Calu3 (cell line): ENCODE data around the gene SNX8. TPM values are rescaled to one million over a fixed set of nuclear protein-coding genes. Genes with fewer than 3 reads are reported as not detected.

Experiments used
- BruUV-seq: library from RNA; stranded (reverse); fragments of 400-500 nt; replicated peaks from 2 replicates; lab custom pipeline; 2021; lab: Mats Ljungman, UMichigan
- CTCF ChIA-PET: fragments of 300-600 bp; sonication (Branson Sonifier 250); formaldehyde crosslinking; loops from one replicate; lab custom pipeline; 2022; ENCODE audit warnings: antibody characterized with exemption; lab: Charles Lee
- DNase-seq: peaks from one replicate; pipeline ENCODE4 v3.0.0; 2022
- H3K27ac Mint-ChIP-seq: one replicate; pipeline ENCODE4 v1.8.0; 2022; ENCODE audit warnings: mixed read lengths; ENCODE audit not compliant: unreplicated experiment
- H3K27me3 Mint-ChIP-seq: one replicate; pipeline ENCODE4 v1.8.0; 2022; ENCODE audit warnings: mixed read lengths; ENCODE audit not compliant: unreplicated experiment
- H3K36me3 Mint-ChIP-seq: one replicate; pipeline ENCODE4 v1.8.0; 2022; ENCODE audit warnings: mild to moderate bottlenecking, moderate library complexity, mixed read lengths; ENCODE audit not compliant: insufficient read depth, unreplicated experiment
- H3K4me1 Mint-ChIP-seq: one replicate; pipeline ENCODE4 v1.8.0; 2022; ENCODE audit warnings: mild to moderate bottlenecking, low read depth, mixed read lengths; ENCODE audit not compliant: unreplicated experiment
- H3K4me3 Mint-ChIP-seq: one replicate; pipeline ENCODE4 v1.8.0; 2022; ENCODE audit warnings: mild to moderate bottlenecking, low read depth, moderate library complexity, mixed read lengths; ENCODE audit not compliant: unreplicated experiment
- H3K9me3 Mint-ChIP-seq: one replicate; pipeline ENCODE4 v1.8.0; 2022; ENCODE audit warnings: low read depth, mixed read lengths; ENCODE audit not compliant: unreplicated experiment
- CTCF ChIP-seq: fragments of 200-600 bp; IDR thresholded peaks from one replicate; pipeline ENCODE4 v1.8.0; 2022; ENCODE audit warnings: antibody characterized with exemption; ENCODE audit not compliant: unreplicated experiment
- intact Hi-C: fragments of 100-400 bp; cut with micrococcal nuclease; formaldehyde crosslinking; loops from one replicate; pipeline ENCODE4 v1.10.0; 2022; ENCODE audit not compliant: unreplicated experiment
- total RNA-seq: library from RNA; stranded (reverse); gene quantifications from 2 replicates; pipeline ENCODE4 v1.2.3, GENCODE V29; 2022

SNX8 gene
- total RNA-seq, 1 experiment from 2014 or later: 57.0 TPM

DNA sequence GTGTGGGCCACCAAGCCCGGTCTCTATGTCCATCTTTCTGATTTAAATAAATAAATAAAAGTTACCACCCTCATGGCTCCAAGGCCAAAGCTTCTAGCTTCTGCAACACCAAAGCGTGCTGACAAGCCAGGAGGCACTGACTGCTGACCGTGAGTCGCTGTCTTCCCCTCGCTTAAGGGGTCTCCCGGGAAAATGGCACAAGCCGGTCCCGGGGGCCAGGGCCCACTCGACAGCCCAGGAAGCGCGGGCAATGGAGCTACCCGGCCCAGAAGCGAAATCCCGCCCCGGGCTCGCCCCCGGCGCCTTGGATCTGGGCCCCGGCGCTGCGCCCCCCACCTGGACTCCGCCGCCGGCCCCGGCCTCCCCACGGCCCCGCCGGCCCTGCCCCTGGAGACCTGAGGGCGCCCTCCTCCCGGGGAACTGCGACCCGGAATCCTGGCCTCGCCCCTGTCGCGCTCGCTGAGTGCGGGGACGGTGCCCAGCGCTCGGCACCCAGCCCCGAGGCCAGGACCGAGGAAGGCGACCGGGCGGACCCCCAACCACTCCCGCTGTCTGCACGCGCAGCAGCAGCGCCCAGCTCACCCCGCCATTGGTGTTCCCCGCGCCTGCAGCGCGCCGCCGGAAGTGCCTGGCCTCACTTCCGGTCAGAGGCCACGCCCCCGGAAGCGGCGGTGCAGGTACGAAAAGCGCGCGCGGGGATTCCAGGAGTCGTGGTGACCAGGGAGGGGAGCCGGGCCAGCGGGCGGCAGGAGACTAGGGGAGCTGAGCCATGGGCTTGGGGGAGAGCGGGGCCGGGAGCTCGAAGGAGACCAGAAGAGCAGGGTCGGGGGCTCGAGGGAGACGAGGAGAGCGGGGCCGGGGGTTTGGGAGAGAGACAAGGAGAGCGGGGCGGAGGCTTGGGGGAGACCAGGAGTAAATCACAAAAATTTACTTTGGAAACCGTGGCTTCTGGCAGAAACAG is 72.4 kb downstream of the SNX8 start, which contains the start of the genes MRM2 and NUDT1:
MRM2 (minus strand) TSS at position 626 of the 961 bp plus-strand sequence; CDS start at position 590, 36 bp downstream.
NUDT1 (plus strand) TSS at position 647 of the 961 bp plus-strand sequence. CDS start 2,349 bp downstream, outside the sequence.
- peak within 1 kb of the TSS; percentile 71 for H3K27ac Mint-ChIP-seq
- CTCF ChIA-PET: interaction anchor here (0.5 to 1.1 kb wide), 5 partner anchors 10 to 389 kb away, joined by 3 to 11 read pairs (median 3); partner anchors contain the start of gene EIF3B
- TF ChIP-seq CTCF: no peak
- peaks cover 58% of the 10 kb centered on the region for H3K36me3 Mint-ChIP-seq
- no peaks in the 10 kb centered on the region for H3K9me3 Mint-ChIP-seq
- DNase-seq: peak; percentile 97
- no peaks in the 10 kb centered on the region for H3K27me3 Mint-ChIP-seq
- H3K4me3 Mint-ChIP-seq: peak within 1 kb of the TSS; percentile 95
- peaks cover 8% of the 10 kb centered on the region for H3K4me1 Mint-ChIP-seq
- intact Hi-C loops: no loop called here
- BruUV-seq: no TSS peak

GRCh38 chr7:2239242-2239641 is 75.0 kb downstream of the SNX8 start:
- TF ChIP-seq CTCF: no peak
- no peak for DNase-seq
- Mint-ChIP-seq H3K4me1 (peaks cover 8% of the 10 kb centered on the region), H3K27me3 (no peaks in the 10 kb centered on the region), H3K36me3 (peaks cover 74% of the 10 kb centered on the region), H3K27ac (no peak overlapping the region), H3K9me3 (no peaks in the 10 kb centered on the region), H3K4me3 (no peak overlapping the region)
- BruUV-seq: no TSS peak
- intact Hi-C loops: no loop called here
- CTCF ChIA-PET: no interaction called here

DNA sequence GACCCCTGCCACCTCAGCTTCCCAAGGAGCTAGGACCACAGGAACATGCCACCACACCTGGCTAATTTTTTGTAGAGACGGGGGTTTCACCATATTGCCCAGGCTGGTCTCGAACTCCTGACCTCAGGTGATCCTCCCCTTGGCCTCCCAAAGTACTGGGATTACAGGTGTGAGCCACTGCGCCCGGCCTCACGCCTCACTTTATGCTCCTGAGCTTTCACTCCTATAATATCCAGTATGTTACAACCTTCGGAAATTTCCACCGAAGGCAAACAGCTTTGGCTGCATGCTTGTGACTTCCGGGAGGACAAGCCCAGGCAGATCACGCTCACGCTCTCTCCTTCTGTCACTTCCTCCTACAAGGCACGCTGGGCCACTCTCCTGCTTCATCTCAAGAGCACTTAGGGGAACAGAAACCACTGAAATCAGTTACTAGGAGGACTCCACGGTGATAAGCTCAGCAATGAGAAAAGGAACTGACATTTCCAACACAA is 77.1 kb downstream of the SNX8 start:
- TSS peak; percentile 1 for BruUV-seq
- Mint-ChIP-seq H3K4me3 (no peak overlapping the region), H3K27ac (no peak overlapping the region), H3K4me1 (no peaks in the 10 kb centered on the region), H3K27me3 (no peaks in the 10 kb centered on the region), H3K36me3 (peaks cover 79% of the 10 kb centered on the region), H3K9me3 (no peaks in the 10 kb centered on the region)
- no peak for DNase-seq
- no peak for TF ChIP-seq CTCF
- intact Hi-C loops: no loop called here
- CTCF ChIA-PET: no interaction called here

GRCh38 chr7:2233926-2234325 is 80.3 kb downstream of the SNX8 start:
- intact Hi-C loops: no loop called here
- no TSS peak for BruUV-seq
- no peak for DNase-seq
- H3K27ac Mint-ChIP-seq: no peak overlapping the region
- H3K4me1 Mint-ChIP-seq: no peaks in the 10 kb centered on the region
- no peaks in the 10 kb centered on the region for H3K9me3 Mint-ChIP-seq
- peaks cover 61% of the 10 kb centered on the region for H3K36me3 Mint-ChIP-seq
- CTCF ChIA-PET: interaction anchor here (0.9 kb wide), 1 partner anchor 15 kb away, joined by 3 read pairs; no protein-coding TSS in a partner anchor
- H3K4me3 Mint-ChIP-seq: no peak overlapping the region
- H3K27me3 Mint-ChIP-seq: no peaks in the 10 kb centered on the region
- no peak for TF ChIP-seq CTCF
